ENCODE results near the gene PRX. TPM values are rescaled to one million over a fixed set of nuclear protein-coding genes. Genes with fewer than 3 reads are reported as not detected.

Gene PRX
- total RNA-seq, 1 donor from 2014 or later: 3.3 TPM

DNA sequence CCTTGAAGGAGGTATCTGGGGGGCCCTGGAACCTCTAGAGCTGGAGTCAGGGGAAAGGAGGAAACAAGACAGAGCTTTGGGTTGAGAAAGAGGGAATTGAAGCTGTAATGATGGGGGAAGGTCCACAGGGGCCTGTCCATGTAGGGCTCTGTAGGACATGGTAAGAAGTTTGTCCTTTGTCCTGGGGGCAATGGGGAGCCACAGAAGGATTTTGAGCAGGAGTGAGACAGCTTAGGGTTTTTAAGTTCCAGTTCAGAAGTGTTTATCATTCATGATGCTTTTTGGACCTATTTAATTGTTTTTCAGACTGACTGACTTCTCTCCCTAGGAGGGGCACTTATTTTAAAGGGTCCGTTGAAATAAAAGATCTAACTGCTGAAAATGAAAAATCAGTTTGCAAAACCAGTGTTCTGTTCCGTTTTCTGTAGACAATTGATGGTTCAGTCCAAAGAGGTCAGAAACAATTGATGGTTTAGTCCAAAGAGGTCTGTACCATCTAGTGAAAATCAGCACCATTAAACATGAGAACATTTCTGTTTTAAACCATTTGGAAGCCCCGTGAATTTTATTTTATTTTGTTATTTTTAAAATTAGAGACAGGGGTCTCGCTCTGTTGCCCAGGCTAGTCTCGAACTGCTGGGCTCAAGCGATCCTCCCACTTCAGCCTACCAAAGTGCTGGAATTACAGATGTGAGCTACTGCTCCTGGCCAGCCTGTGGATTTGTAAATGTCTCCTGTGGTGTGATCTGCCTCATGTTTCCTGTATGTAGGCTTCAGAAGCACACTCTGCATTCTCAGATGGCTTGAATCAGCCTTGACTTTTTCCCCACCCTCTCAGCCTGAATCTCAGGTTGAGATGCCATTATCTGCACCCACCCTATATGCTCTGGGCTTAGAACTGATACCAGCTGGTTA, 56.2 kb downstream of the PRX start:
- TF ChIP-seq, protein P1, sequence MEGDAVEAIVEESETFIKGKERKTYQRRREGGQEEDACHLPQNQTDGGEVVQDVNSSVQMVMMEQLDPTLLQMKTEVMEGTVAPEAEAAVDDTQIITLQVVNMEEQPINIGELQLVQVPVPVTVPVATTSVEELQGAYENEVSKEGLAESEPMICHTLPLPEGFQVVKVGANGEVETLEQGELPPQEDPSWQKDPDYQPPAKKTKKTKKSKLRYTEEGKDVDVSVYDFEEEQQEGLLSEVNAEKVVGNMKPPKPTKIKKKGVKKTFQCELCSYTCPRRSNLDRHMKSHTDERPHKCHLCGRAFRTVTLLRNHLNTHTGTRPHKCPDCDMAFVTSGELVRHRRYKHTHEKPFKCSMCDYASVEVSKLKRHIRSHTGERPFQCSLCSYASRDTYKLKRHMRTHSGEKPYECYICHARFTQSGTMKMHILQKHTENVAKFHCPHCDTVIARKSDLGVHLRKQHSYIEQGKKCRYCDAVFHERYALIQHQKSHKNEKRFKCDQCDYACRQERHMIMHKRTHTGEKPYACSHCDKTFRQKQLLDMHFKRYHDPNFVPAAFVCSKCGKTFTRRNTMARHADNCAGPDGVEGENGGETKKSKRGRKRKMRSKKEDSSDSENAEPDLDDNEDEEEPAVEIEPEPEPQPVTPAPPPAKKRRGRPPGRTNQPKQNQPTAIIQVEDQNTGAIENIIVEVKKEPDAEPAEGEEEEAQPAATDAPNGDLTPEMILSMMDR (IDR thresholded peaks at IDR 0.05; ENCODE audit: borderline replicate concordance): no peak
- intact Hi-C loops (cut with micrococcal nuclease): no loop called here
- no peaks in the 10 kb centered on the region for H3K27me3 ChIP-seq (ENCODE audit: low read depth)
- H3K27ac ChIP-seq (replicated peaks): no peak overlapping the region
- H3K36me3 ChIP-seq: peaks cover 11% of the 10 kb centered on the region
- no peaks in the 10 kb centered on the region for H3K9me3 ChIP-seq (replicated peaks)
- no peak for DNase-seq
- no peak overlapping the region for H3K4me3 ChIP-seq
- no peaks in the 10 kb centered on the region for H3K4me1 ChIP-seq

DNA sequence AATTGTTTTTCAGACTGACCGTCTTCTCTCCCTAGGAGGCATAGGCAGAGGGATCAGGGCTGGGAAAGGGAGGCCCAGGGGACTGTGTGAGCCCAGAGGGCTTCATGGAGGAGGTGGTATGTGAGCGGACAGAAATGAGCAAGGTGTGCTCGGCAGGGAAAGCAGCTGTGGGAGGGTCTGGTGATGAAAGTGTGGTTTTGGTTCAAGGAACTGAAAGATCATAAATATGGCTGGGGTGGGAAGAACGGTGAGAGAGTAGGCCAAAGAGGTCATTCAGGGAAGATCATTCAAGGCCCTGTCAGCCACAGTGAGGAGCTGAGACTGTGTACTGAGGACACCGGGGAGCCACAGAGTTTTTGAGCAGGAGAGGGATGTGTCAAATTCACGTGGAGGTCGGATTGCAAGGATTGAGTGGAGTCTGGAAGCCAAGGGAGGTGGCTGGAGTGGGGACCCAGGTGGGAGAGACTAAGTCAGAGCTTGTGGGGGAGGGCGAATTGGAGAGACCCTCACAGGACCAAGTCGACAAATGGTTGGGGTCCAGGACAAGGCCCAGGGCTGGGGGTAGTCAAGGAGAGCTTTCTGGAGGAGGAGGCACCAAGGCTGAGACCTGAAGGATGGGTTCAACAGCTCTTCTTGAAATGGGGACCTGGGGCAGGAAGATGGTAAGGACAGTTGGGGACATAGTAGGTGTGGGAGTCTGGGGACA, 57.0 kb downstream of the PRX start:
- DNase-seq: no peak
- Histone ChIP-seq H3K4me1 (no peaks in the 10 kb centered on the region), H3K4me3 (no peak overlapping the region), H3K9me3 (replicated peaks) (no peaks in the 10 kb centered on the region), H3K27ac (replicated peaks) (no peak overlapping the region), H3K36me3 (peaks cover 11% of the 10 kb centered on the region), H3K27me3 (ENCODE audit: low read depth) (no peaks in the 10 kb centered on the region)
- TF ChIP-seq, protein P1 (IDR thresholded peaks at IDR 0.05; ENCODE audit: borderline replicate concordance): no peak
- intact Hi-C loops (cut with micrococcal nuclease): no loop called here

DNA sequence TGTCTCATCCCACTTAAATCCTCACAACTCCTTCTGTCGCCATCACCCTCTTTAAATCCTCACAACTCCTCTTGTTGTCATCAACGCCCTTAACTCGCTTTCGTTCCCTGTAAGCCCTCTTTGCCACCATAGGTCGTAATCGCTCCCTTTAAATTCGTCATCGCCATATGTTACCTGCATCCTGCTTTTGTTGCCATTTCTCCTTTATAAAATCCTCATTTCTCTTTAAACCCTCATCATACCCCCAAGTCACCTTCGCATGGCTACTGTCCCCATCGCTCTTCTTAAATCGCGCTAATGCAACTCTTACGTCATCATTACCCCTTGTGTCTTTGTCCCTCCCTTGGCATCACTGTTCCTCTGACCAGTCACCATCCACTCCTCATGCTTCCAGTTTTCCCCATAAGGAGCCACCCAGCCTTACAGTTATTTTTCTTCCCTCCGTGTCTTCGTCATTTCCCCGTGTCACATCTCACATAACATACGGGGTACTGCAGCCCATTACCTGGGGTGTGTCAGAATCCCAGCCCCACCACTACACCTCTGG, 64.1 kb downstream of the PRX start:
- intact Hi-C loops (cut with micrococcal nuclease): no loop called here
- no peak for DNase-seq

DNA sequence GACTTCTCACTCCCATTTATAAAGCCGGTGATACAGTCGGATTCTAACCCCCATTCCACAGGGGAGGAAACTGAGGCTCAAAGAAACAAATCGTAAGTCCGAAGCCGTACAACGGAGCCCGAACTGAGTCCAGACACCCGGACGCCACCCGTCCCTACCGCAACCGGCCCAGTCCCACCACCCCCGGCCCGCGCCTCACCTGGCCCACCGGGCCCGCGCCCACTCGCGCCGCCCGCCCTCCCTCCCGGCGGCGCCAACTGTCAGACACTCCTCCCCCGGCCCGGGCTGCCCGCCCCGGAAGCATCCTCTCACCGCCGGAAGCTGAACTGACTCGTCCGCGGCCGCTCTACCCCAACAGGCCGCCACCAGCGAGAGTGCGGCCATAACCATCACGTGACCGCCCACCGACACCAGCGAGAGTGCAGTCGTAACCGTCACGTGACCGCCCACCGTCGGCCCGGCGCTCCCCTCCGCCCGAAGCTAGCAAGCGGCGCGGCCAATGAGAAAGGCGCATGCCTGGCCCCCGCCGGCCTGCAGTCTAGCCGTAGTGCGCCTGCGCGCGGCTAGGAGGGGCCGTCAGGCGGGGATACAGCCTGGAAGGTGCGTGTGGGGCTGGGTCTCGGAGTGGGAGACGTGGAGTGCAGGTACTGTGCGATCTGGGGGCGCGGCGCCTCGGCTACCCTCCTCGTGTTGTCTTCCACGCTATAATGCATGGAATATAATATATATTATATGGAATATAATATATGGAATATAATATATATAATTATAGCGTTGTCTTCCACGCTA, 64.9 kb downstream of the PRX start, which contains the start of the genes C19orf47 and PLD3:
Gene C19orf47, minus strand, starts transcription at position 273 of the 789 bp plus-strand sequence. CDS start 6,540 bp downstream, outside the sequence.
Gene PLD3, plus strand, starts transcription at position 571 of the 789 bp plus-strand sequence. CDS start 17,789 bp downstream, outside the sequence.
- Histone ChIP-seq H3K4me1 (peaks cover 55% of the 10 kb centered on the region), H3K27me3 (ENCODE audit: low read depth) (no peaks in the 10 kb centered on the region), H3K4me3 (peak within 1 kb of the TSS; percentile 80), H3K36me3 (no peaks in the 10 kb centered on the region), H3K27ac (replicated peaks) (peak within 1 kb of the TSS; percentile 89), H3K9me3 (replicated peaks) (no peaks in the 10 kb centered on the region)
- intact Hi-C loops (cut with micrococcal nuclease): no loop called here
- DNase-seq: peak; percentile 100
- TF ChIP-seq, protein P1 (IDR thresholded peaks at IDR 0.05; ENCODE audit: borderline replicate concordance): no peak

More for the DNA sequence above, 64.1 kb downstream of the PRX start:
- H3K27ac ChIP-seq (replicated peaks): peak overlapping the region; percentile 89
- H3K36me3 ChIP-seq: no peaks in the 10 kb centered on the region
- H3K4me1 ChIP-seq: peaks cover 48% of the 10 kb centered on the region
- TF ChIP-seq, protein P1 (IDR thresholded peaks at IDR 0.05; ENCODE audit: borderline replicate concordance): no peak
- H3K27me3 ChIP-seq (ENCODE audit: low read depth): no peaks in the 10 kb centered on the region
- peak overlapping the region; percentile 80 for H3K4me3 ChIP-seq
- H3K9me3 ChIP-seq (replicated peaks): no peaks in the 10 kb centered on the region

DNA sequence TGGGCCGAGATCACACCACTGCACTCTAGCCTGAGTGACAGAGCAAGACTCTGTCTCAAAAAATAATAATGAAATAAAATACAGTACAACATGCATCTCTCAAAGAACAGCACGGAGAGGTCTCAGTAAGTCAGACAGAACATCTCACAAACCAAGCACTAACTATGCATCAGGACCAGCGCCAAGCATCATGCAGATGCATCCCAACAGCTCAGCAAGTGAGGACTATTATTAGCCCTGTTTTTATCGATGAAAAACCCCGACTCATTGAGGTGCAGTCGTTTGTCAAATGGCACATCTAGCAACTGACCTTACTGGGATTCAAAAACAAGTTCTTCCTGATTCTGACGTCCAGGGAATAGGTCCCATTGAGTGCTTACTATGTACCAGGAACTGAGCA, 68.8 kb downstream of the PRX start:
- Histone ChIP-seq H3K4me1 (peaks cover 79% of the 10 kb centered on the region), H3K27ac (replicated peaks) (peak overlapping the region; percentile 93), H3K4me3 (no peak overlapping the region), H3K9me3 (replicated peaks) (no peaks in the 10 kb centered on the region), H3K27me3 (ENCODE audit: low read depth) (no peaks in the 10 kb centered on the region), H3K36me3 (peaks cover 8% of the 10 kb centered on the region)
- TF ChIP-seq, protein P1 (IDR thresholded peaks at IDR 0.05; ENCODE audit: borderline replicate concordance): no peak
- intact Hi-C loops (cut with micrococcal nuclease): no loop called here
- no peak for DNase-seq
